ENCODE measurements around the gene DLL3. TPM values are rescaled to one million over a fixed set of nuclear protein-coding genes. Genes with fewer than 3 reads are reported as not detected.

The DLL3 gene
- polyA plus RNA-seq, 12 donors = 0.08 to 0.25 (median 0.16) TPM; not detected in 3

DNA sequence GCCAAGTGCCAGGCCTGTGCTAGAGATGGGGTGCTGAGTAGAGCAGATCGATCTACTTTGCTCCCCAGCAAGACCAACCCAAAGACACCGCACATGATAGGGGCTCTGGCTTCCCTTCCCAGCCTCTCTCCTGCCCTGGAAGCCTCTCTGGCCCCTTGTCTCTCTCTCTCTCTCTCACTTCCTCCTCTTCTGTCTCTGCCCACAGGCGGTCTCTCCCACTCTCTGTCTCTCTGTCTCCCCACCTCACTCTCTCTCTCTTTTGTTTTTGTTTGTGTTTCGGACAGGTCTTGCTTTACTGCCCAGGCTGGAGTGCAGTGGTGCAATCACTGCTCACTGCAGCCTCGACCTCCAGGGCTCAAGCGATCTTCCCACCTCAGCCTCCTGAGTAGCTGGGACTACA, 17.5 kb downstream of the DLL3 start:
- DNase-seq = no peak

- DNase-seq = no peak
Observed at GRCh38 chr19:39517432-39517831, 18.7 kb downstream of the DLL3 start.

- DNase-seq = no peak
Observed at GRCh38 chr19:39518458-39518857, 19.7 kb downstream of the DLL3 start.

- DNase-seq = no peak
Observed at GRCh38 chr19:39518975-39519374, 20.2 kb downstream of the DLL3 start.

DNA sequence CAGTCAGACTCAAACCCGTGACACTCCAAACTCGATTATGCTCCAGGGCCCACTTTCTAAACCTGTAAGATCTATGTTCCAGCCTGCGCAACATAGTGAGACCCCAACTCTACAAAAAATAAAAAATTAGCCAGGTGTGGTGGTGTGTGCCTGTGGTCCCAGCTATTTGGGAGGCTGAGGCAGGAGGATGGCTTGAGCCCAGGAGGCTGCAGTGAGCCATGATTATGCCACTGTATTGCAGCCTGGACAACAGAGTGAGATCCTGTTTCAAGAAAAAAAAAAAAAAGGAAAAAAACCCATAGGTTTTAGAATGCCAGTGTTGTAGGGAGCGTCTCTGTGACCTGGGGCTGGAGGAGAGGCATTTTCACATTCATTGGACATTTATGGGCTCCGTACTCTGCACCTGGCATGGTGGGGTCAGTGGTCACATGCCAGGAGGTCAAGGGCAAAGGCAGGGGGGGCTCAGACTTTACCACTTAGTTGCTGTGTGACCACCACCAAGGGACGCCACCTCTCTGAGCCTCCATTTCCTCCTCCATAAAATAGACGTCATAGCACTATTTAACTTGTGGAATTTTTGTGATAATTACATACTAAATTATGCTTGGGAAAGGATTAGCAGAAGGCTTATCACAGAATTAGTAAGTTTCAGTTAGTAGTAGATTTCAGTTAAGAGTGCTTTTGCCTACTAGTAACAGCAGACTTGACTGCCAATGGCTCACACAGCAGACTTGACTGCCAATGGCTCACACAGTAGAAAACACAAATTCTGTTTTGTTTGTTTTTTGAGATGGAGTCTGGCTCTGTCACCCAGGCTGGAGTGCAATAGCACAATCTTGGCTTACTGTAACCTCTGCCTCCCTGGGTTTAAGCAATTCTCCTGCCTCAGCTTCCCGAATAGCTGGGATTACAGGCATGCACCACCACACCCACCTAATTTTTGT, 22.1 kb downstream of the DLL3 start:
- DNase-seq = no peak

DNA sequence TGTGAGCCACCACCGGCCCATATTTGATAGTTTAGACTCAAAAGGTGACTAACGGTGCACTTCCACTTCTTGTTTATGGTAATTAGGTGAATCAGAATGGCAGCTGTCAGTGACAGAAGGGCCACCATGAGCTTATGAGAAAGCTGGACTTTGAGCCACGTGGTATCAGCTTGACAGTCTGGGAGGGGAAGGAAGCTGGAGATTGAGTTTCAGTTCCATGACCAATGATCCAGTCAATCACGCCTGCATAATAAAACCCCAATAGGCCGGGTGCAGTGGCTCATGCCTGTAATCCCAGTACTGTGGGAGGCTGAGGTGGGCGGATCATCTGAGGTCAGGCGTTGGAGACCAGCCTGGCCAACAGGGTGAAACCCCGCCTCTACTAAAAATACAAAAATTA, 25.7 kb downstream of the DLL3 start:
- DNase-seq = no peak

DNA sequence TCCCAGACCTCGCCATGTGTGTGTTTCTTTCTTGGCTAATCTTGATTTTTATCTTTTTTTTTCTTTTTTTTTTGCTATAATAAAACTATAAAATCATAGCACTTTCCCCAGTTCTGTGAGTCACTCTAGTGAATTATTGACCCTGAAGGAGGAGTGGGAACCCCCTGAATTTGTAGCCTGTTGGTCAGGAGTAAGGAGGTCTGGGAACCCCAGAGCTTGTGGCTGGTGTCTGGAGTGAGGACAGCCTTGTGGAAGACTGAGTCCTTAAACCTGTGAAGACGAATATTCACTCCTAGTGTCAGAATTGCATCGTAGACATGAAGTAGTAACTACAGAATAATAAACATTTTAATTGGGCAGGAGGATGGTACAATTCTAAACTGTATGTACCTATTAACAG, 26.5 kb downstream of the DLL3 start:
- DNase-seq = no peak

DNA sequence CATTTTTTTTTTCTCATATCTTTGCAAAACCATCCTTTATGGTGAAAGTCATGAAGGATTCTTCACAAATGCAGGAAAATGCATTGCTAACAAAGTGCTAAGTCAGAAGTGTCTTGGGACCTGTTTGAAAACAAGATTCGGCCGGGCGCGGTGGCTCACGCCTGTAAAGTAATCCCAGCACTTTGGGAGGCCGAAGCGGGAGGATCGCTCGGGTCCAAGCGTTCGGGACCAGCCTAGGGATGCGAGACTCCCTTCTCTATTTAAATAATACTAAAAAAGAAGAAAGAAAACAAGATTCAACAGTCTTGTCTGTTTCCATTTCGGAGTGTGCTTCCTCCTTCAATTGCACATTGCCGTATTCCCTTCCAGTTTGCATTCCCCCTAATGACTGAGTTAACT, 33.1 kb downstream of the DLL3 start:
- no peak for DNase-seq

- DNase-seq = peak; percentile 99
Observed at GRCh38 chr19:39532233-39533002, 33.7 kb downstream of the DLL3 start, which contains the start of gene EID2B. Gene EID2B, minus strand, starts transcription at chr19:39532852. Its CDS starts 50 bp downstream, at chr19:39532802.

DNA sequence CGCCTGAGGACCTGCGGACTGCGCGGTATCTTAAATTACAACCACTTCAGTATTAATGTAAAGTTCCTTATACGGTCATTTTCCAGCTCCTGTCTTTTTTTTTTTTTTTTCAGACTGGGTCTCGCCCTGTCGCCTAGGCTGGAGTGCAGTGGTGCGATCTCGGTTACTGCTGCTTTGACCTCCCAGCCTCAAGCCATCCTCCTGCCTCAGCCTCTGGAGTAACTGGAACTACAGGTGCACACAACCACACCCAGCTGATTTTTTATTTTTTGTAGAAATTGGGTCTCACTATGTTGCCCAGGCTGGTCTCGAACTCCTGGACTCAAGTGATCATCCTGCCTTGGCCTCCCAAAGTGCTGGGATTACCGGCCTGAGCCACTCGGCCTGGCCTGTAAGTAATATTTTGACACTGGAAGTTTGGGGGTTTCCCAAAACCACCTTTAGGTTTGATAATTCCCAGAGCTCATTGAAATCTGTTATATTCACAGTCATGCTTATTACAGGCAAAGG, 34.3 kb downstream of the DLL3 start:
- no peak for DNase-seq

- DNase-seq = no peak
Observed at GRCh38 chr19:39533791-39534190, 35.0 kb downstream of the DLL3 start.

DNA sequence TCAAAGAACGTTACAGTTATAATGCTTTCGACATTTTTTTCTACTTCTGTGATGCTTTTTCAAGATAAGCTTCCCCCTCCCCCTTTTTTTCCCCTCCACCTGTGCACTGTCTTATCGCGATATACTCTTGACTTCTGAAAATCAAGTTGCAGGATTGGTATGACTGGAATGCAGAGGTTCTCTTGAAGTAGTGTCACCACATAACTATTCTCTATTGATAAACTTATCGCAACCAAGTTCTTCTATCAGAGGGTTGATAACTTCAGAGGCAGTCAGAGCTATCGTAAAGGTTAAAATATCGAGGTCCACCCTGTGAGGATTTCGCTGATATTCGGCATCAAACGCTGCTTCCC, 40.4 kb downstream of the DLL3 start:
- no peak for DNase-seq

GRCh38 chr19:39539518-39540332, 41.0 kb downstream of the DLL3 start, which contains the start of gene EID2:
Gene EID2, minus strand, starts transcription at chr19:39540161. Its CDS starts 82 bp downstream, at chr19:39540079.
- DNase-seq = peak; percentile 97

- DNase-seq = no peak
Observed at GRCh38 chr19:39540333-39540673, 41.6 kb downstream of the DLL3 start.

- no peak for DNase-seq
Observed at GRCh38 chr19:39542206-39542605, 43.5 kb downstream of the DLL3 start.

GRCh38 chr19:39543477-39543857, 44.7 kb downstream of the DLL3 start:
- DNase-seq = no peak

DNA sequence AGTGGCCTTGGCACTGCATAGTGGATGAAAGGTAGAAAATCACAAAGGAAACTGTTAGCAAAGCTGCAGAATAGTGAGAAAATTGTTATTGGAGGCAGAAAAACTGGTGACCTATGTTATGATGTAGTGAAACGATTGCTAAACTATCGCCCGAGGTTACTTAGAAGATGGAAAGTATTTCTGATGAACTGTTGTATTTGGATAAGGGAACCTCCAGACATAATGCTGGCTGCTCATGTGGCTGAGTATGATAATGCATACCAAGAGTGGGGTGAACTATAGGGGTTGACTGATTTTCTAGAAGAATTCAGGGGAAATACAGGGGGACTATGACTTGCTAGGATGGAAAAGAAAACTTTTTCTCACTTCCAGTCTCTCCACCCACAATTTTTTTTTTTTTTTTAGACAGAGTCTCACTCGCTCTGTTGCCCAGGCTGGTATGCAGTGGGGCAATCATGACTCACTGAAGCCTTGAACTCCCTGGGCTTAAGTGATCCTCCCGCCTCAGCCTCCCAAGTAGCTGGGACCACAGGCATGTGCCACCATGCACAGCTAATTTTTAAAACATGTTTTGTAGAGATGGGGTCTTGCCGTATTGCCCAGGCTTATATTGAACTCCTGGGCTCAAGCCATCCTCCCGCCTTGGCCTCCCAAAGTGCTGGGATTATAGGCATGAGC, 45.6 kb downstream of the DLL3 start:
- DNase-seq = no peak

DNA sequence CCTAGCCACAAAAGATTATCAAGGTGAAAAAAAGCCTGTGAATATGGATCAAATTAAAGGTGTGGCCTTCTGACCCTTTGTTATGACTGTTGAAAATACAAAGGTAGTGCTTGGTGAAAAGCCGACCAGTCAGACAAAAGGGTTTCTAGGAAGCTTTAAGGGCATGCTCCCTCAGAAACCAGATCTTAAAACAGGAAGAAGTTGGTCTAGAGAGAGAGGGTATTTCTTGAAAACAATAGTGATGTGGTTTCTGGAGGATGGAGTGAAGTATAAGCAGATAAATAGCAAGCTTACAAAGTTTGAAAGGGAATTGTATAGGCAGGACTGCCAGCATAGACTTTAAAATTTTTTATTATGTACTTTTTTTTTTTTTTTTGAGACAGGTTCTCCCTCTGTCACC, 46.2 kb downstream of the DLL3 start:
- DNase-seq = no peak

DNA sequence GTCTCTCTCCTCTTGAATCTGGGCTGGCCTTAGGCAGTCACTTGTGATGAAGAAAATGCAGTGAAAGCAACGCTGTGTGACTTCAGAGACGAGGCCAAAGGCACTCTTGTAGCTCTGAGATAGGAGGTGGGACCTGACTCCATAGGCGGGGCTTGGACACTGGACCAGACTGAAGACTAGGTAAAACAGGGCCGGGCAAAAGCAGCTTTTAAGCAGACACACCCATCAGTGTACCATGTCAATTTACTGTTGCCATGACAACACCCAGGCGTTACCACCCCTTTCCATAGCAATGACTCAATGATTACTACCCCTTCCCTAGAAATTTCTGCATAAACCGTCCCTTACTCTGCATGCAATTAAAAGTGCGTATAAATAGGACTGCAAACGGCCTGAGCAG, 47.9 kb downstream of the DLL3 start:
- DNase-seq = no peak

GRCh38 chr19:39550197-39550596, 51.5 kb downstream of the DLL3 start:
- no peak for DNase-seq

GRCh38 chr19:39553082-39553652, 54.4 kb downstream of the DLL3 start:
- DNase-seq = no peak
